OCI-LY7 (cell line): Measurements from ENCODE around the gene SLC10A3.

Experiments
- EZH2phosphoT487 ChIP-seq: fragments of 200-600 bp; sonication (generic); IDR thresholded peaks from 2 replicates; pipeline ENCODE4 v1.6.1; 2018; ENCODE audit warnings: low read depth, borderline replicate concordance, mild to moderate bottlenecking, mixed run types, antibody characterized with exemption, low read length, moderate library complexity, mixed read lengths
- TF ChIP-seq, protein P1 (sequence below): fragments of 200-600 bp; sonication (generic); conservative IDR thresholded peaks from 2 replicates; pipeline ENCODE4 v1.5.1; 2014; ENCODE audit warnings: mild to moderate bottlenecking, antibody characterized with exemption, low read length, moderate library complexity, mixed read lengths

GRCh38 chrX:154476821-154477220 lies 13.6 kb downstream of the SLC10A3 start:
- no peak for TF ChIP-seq EZH2phosphoT487
- TF ChIP-seq, protein P1, sequence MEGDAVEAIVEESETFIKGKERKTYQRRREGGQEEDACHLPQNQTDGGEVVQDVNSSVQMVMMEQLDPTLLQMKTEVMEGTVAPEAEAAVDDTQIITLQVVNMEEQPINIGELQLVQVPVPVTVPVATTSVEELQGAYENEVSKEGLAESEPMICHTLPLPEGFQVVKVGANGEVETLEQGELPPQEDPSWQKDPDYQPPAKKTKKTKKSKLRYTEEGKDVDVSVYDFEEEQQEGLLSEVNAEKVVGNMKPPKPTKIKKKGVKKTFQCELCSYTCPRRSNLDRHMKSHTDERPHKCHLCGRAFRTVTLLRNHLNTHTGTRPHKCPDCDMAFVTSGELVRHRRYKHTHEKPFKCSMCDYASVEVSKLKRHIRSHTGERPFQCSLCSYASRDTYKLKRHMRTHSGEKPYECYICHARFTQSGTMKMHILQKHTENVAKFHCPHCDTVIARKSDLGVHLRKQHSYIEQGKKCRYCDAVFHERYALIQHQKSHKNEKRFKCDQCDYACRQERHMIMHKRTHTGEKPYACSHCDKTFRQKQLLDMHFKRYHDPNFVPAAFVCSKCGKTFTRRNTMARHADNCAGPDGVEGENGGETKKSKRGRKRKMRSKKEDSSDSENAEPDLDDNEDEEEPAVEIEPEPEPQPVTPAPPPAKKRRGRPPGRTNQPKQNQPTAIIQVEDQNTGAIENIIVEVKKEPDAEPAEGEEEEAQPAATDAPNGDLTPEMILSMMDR, result no peak
